Natural killer cell treated with Interleukin-12 subunit alpha and Interleukin-12 subunit beta and Interleukin-15 and Interleukin-18, amount 100 ng/mL, for 72 hours (primary cell): ENCODE results near the gene GCKR. TPM values are rescaled to one million over a fixed set of nuclear protein-coding genes. Genes with fewer than 3 reads are reported as not detected.

Source experiments
- ATAC-seq, 2 donors: fragments of 150-1000 bp; cut with Tn5 transposase in 1 of 2; sonication (Bioruptor Pico), chemical (Tn5 transposase) in 1 of 2; 2 replicates each; pipeline ENCODE4 v1.10.0; 2021
- DNase-seq: peaks from one replicate; pipeline ENCODE4 v3.0.0; 2022; ENCODE audit warnings: low spot score
- H3K27ac Mint-ChIP-seq, 2 donors: 1 replicate in 1 of 2; 2 replicates in 1 of 2; pipeline ENCODE4 v1.8.0; 2022; ENCODE audit warnings: mixed read lengths in 2 of 2, mild to moderate bottlenecking in 1 of 2, moderate library complexity in 1 of 2
- H3K27me3 Mint-ChIP-seq, 2 donors: 1 replicate in 1 of 2; 2 replicates in 1 of 2; pipeline ENCODE4 v1.8.0; 2022; ENCODE audit warnings: mixed read lengths in 2 of 2
- H3K36me3 Mint-ChIP-seq: one replicate; pipeline ENCODE4 v1.8.0; 2022; ENCODE audit warnings: mixed read lengths
- H3K4me1 Mint-ChIP-seq, 2 donors: 1 replicate in 1 of 2; 2 replicates in 1 of 2; pipeline ENCODE4 v1.8.0; 2022; ENCODE audit warnings: low read depth in 2 of 2, mixed read lengths in 2 of 2, mild to moderate bottlenecking in 1 of 2
- H3K4me3 Mint-ChIP-seq: one replicate; pipeline ENCODE4 v1.8.0; 2022; ENCODE audit warnings: mixed read lengths
- H3K9me3 Mint-ChIP-seq: 2 replicates; pipeline ENCODE4 v1.8.0; 2022; ENCODE audit warnings: mixed read lengths
- total RNA-seq, 2 donors: library from RNA; stranded (reverse); gene quantifications; one replicate each; pipeline ENCODE4 v1.2.3, GENCODE V29; 2022

GCKR gene
- total RNA-seq, 2 donors from 2014 or later, result not detected

GRCh38 chr2:27571197-27571596, 74.6 kb downstream of the GCKR start:
- Mint-ChIP-seq H3K4me1 (peaks cover 23 to 36% of the 10 kb centered on the region in 2 donors), H3K27me3 (peaks cover 21 to 58% of the 10 kb centered on the region in 2 donors)

GRCh38 chr2:27571681-27572080, 75.0 kb downstream of the GCKR start:
- peaks cover 3% of the 10 kb centered on the region for H3K9me3 Mint-ChIP-seq
- H3K4me1 Mint-ChIP-seq, result peaks cover 23 to 36% of the 10 kb centered on the region in 2 donors
- H3K27me3 Mint-ChIP-seq, result peaks cover 18 to 58% of the 10 kb centered on the region in 2 donors
- ATAC-seq (no peak), DNase-seq (no peak)
- peak overlapping the region; percentile 5 for H3K4me3 Mint-ChIP-seq
- peaks cover 5% of the 10 kb centered on the region for H3K36me3 Mint-ChIP-seq
- peak overlapping the region in 1 of 2 donors; percentile 52 for H3K27ac Mint-ChIP-seq

More at GRCh38 chr2:27571197-27571596, 74.6 kb downstream of the GCKR start:
- no peak for DNase-seq
- Mint-ChIP-seq H3K9me3 (peaks cover 3% of the 10 kb centered on the region), H3K36me3 (peaks cover 5% of the 10 kb centered on the region), H3K4me3 (no peak overlapping the region), H3K27ac (peak overlapping the region in 1 of 2 donors; percentile 52)
- ATAC-seq, result no peak

- DNase-seq (no peak), ATAC-seq (peak; percentile 79 to 84)
- H3K27me3 Mint-ChIP-seq, result peaks cover 15 to 57% of the 10 kb centered on the region in 2 donors
- H3K4me1 Mint-ChIP-seq, result peaks cover 23 to 36% of the 10 kb centered on the region in 2 donors
- peaks cover 3% of the 10 kb centered on the region for H3K9me3 Mint-ChIP-seq
- H3K4me3 Mint-ChIP-seq, result peak overlapping the region; percentile 5
- H3K27ac Mint-ChIP-seq, result peak overlapping the region; percentile 41 to 52
- H3K36me3 Mint-ChIP-seq, result peaks cover 5% of the 10 kb centered on the region
These were observed 75.8 kb downstream of the GCKR start for GRCh38 chr2:27572439-27572838.

- H3K36me3 Mint-ChIP-seq, result peaks cover 4% of the 10 kb centered on the region
- peaks cover 14 to 57% of the 10 kb centered on the region in 2 donors for H3K27me3 Mint-ChIP-seq
- peak; percentile 80 for DNase-seq
- H3K4me1 Mint-ChIP-seq, result peaks cover 23 to 36% of the 10 kb centered on the region in 2 donors
- peak; percentile 89 for ATAC-seq
- peaks cover 3% of the 10 kb centered on the region for H3K9me3 Mint-ChIP-seq
- no peak overlapping the region for H3K4me3 Mint-ChIP-seq
- H3K27ac Mint-ChIP-seq, result peak overlapping the region; percentile 41 to 52
These were observed 76.4 kb downstream of the GCKR start for GRCh38 chr2:27572998-27573429.

Other genes starting within 250 kb of the GCKR start
- gene SLC30A3, start 233.8 kb upstream of the GCKR start, total RNA-seq, result not detected
- not detected for gene DNAJC5G, start 221.4 kb upstream of the GCKR start, total RNA-seq
- gene TRIM54, start 214.4 kb upstream of the GCKR start, total RNA-seq, result under 1 TPM; 0.28 to 0.33 TPM
- 1 to 10 TPM; 1.3 TPM for gene UCN, start 188.4 kb upstream of the GCKR start, total RNA-seq
- 10 to 100 TPM; 92.4 to 96.1 TPM for gene MPV17, start 173.7 kb upstream of the GCKR start, total RNA-seq
- gene GTF3C2, start 140.1 kb upstream of the GCKR start, total RNA-seq, result 100 to 1,000 TPM in 1 of 2 donors, 10 to 100 TPM in 1; 85.4 to 107 TPM
- 10 to 100 TPM; 49.5 to 52.0 TPM for gene EIF2B4, start 126.5 kb upstream of the GCKR start, total RNA-seq
- gene SNX17, start 126.2 kb upstream of the GCKR start, total RNA-seq, result 100 to 1,000 TPM; 100 to 113 TPM
- 10 to 100 TPM; 21.8 to 23.6 TPM for gene ZNF513, start 116.1 kb upstream of the GCKR start, total RNA-seq
- gene PPM1G, start 87.2 kb upstream of the GCKR start, total RNA-seq, result 100 to 1,000 TPM; 110 to 158 TPM
- gene NRBP1, start 68.2 kb upstream of the GCKR start, total RNA-seq, result 100 to 1,000 TPM in 1 of 2 donors, 10 to 100 TPM in 1; 66.0 to 117 TPM
- gene KRTCAP3, start 54.5 kb upstream of the GCKR start, total RNA-seq, result 1 to 10 TPM; 2.2 to 6.1 TPM
- gene IFT172, start 7.1 kb upstream of the GCKR start, total RNA-seq, result 10 to 100 TPM; 11.1 to 17.4 TPM
- gene FNDC4, start 1.6 kb upstream of the GCKR start, total RNA-seq, result not detected
- gene ZNF512, start 86.2 kb downstream of the GCKR start, total RNA-seq, result 10 to 100 TPM; 10.1 to 24.0 TPM
- under 1 TPM in 1 of 2 donors, not detected in 1; 0.36 TPM for gene CCDC121, start 132.2 kb downstream of the GCKR start, total RNA-seq
- 10 to 100 TPM; 32.7 to 36.9 TPM for gene GPN1, start 132.2 kb downstream of the GCKR start, total RNA-seq
- 10 to 100 TPM; 32.9 to 41.9 TPM for gene SUPT7L, start 166.8 kb downstream of the GCKR start, total RNA-seq
- gene SLC4A1AP, start 167.1 kb downstream of the GCKR start, total RNA-seq, result 10 to 100 TPM; 31.1 to 33.3 TPM